ENCODE measurements around the gene OXLD1. TPM values are rescaled to one million over a fixed set of nuclear protein-coding genes. Genes with fewer than 3 reads are reported as not detected.

Gene OXLD1
- 54.2 and 84.9 TPM in 2 replicates for total RNA-seq (2014; rRNA removed; shearing (Covaris generic))

- DNase-seq (ENCODE audit: low read depth): peak; percentile 99
Observed at GRCh38 chr17:81666342-81667191, at the start of gene OXLD1, which contains the start of gene CCDC137. OXLD1 (minus strand) TSS chr17:81666605; CDS start chr17:81666577, 28 bp downstream. CCDC137 (plus strand) TSS chr17:81666737; CDS start chr17:81666767, 30 bp downstream.

- no peak for DNase-seq (ENCODE audit: low read depth)
Observed at GRCh38 chr17:81715107-81715871, 48.9 kb upstream of the OXLD1 start.

GRCh38 chr17:81714412-81715106 is 48.2 kb upstream of the OXLD1 start:
- DNase-seq (ENCODE audit: low read depth): no peak

- DNase-seq (ENCODE audit: low read depth): no peak
Observed at GRCh38 chr17:81713556-81714411, 47.4 kb upstream of the OXLD1 start.

GRCh38 chr17:81713004-81713555 is 46.7 kb upstream of the OXLD1 start:
- no peak for DNase-seq (ENCODE audit: low read depth)

- DNase-seq (ENCODE audit: low read depth): peak; percentile 60
Observed at GRCh38 chr17:81712468-81713003, 46.1 kb upstream of the OXLD1 start.

GRCh38 chr17:81711814-81712467 is 45.5 kb upstream of the OXLD1 start, which contains the start of gene SLC25A10:
SLC25A10 (plus strand) TSS chr17:81712284; CDS start chr17:81712427, 143 bp downstream.
- peak; percentile 91 for DNase-seq (ENCODE audit: low read depth)

GRCh38 chr17:81710514-81711308 is 44.3 kb upstream of the OXLD1 start:
- peak; percentile 41 for DNase-seq (ENCODE audit: low read depth)

- no peak for DNase-seq (ENCODE audit: low read depth)
Observed at GRCh38 chr17:81708739-81709185, 42.4 kb upstream of the OXLD1 start.

GRCh38 chr17:81707725-81708646 is 41.6 kb upstream of the OXLD1 start:
- DNase-seq (ENCODE audit: low read depth): no peak

GRCh38 chr17:81706757-81707624 is 40.6 kb upstream of the OXLD1 start:
- DNase-seq (ENCODE audit: low read depth): no peak

- DNase-seq (ENCODE audit: low read depth): no peak
Observed at GRCh38 chr17:81706232-81706611, 39.8 kb upstream of the OXLD1 start.

GRCh38 chr17:81705518-81706231 is 39.3 kb upstream of the OXLD1 start:
- no peak for DNase-seq (ENCODE audit: low read depth)

GRCh38 chr17:81703747-81704654 is 37.6 kb upstream of the OXLD1 start:
- DNase-seq (ENCODE audit: low read depth): no peak
